ENCODE data around the gene MCM9. TPM values are rescaled to one million over a fixed set of nuclear protein-coding genes. Genes with fewer than 3 reads are reported as not detected.

Gene MCM9
- total and polyA plus RNA-seq, 2 of the 4 experiments (the other 2 are of a cell fraction), result 3.5 to 7.2 TPM

- DNase-seq (no peak), ATAC-seq (ENCODE audit: low read depth) (no peak; the same call in 1 of the 2 replicates)
- H3K4me2 ChIP-seq (ENCODE audit: low read depth, low read length), result no peak overlapping the region
- no peak overlapping the region for H3K4me3 ChIP-seq (ENCODE audit: insufficient read depth, low read depth, low read length)
- H4K5ac ChIP-seq (ENCODE audit: low read depth, low read length), result no peak overlapping the region
- dilution Hi-C loops (cut with HindIII; ENCODE audit: low sequenced_read_pairs, unreplicated experiment), result no loop called here
- H3K9ac ChIP-seq (ENCODE audit: low read depth, low read length), result no peak overlapping the region
- H2AK5ac ChIP-seq (ENCODE audit: low read depth, low read length), result no peak overlapping the region
- no peak overlapping the region for H4K8ac ChIP-seq (ENCODE audit: low read depth in 2 of 2, low read length in 2 of 2)
- H4K91ac ChIP-seq (ENCODE audit: insufficient read depth, low read depth, low read length), result no peak overlapping the region
- no peaks in the 10 kb centered on the region for H3K36me3 ChIP-seq (ENCODE audit: control insufficient read depth, insufficient read depth, low read length)
- H2BK120ac ChIP-seq (ENCODE audit: low read depth, low read length), result no peak overlapping the region
- no peak overlapping the region for H3K56ac ChIP-seq (ENCODE audit: extremely low read depth, insufficient read depth, low read length)
- H3K4ac ChIP-seq (ENCODE audit: low read depth, low read length), result no peak overlapping the region
- no peak overlapping the region for H3K14ac ChIP-seq (replicated peaks; ENCODE audit: low read depth, low read length)
- H2BK20ac ChIP-seq (ENCODE audit: low read depth, low read length), result no peak overlapping the region
- in situ Hi-C loops (cut with MboI; ENCODE audit: low sequenced_read_pairs), result no loop called here
- no CpG with 5 or more reads among the region's 4 CpGs for WGBS, 2 experiments (ENCODE audit: extremely low coverage in 2 of 2, insufficient read length in 1 of 2)
- H2AFZ ChIP-seq (replicated peaks; ENCODE audit: low read length, poor library complexity), result no peak overlapping the region
- no peaks in the 10 kb centered on the region for H3K27me3 ChIP-seq (ENCODE audit: control insufficient read depth, insufficient read depth, low read length)
- intact Hi-C loops (cut with micrococcal nuclease), result no loop called here
- no TSS peak for BruUV-seq (replicated peaks)
- peaks cover 3 to 4% of the 10 kb centered on the region in 2 experiments; a peak in 1 of 4 replicates for H3K79me1 ChIP-seq (ENCODE audit: low read depth in 1 of 2, low read length in 2 of 2)
- H2BK5ac ChIP-seq (ENCODE audit: low read depth, low read length, poor library complexity, severe bottlenecking), result no peak overlapping the region
- H3K27ac ChIP-seq (ENCODE audit: insufficient read depth, low read length), result no peak overlapping the region
- TF ChIP-seq CHD1 (IDR thresholded peaks at IDR 0.05; ENCODE audit: low read depth, low read length) (no peak), MXI1 (IDR thresholded peaks at IDR 0.05; ENCODE audit: borderline replicate concordance, low read depth, low read length) (no peak), POLR2A (IDR thresholded peaks at IDR 0.05; ENCODE audit: low read depth, low read length) (no peak), RCOR1 (IDR thresholded peaks at IDR 0.05; ENCODE audit: insufficient replicate concordance, low read length) (no peak), BHLHE40 (IDR thresholded peaks at IDR 0.05; ENCODE audit: low read depth, low read length) (no peak), MAZ (IDR thresholded peaks at IDR 0.05; ENCODE audit: borderline replicate concordance, low read depth, low read length) (no peak), MAFK (IDR thresholded peaks at IDR 0.05; ENCODE audit: low read depth, low read length) (no peak), RAD21 (IDR thresholded peaks at IDR 0.05; ENCODE audit: low read length) (no peak), USF2 (IDR thresholded peaks at IDR 0.05; ENCODE audit: low read depth, low read length) (no peak), CTCF (conservative IDR thresholded peaks at IDR 0.05; ENCODE audit: low read depth, low read length) (no peak), CEBPB (IDR thresholded peaks at IDR 0.05; ENCODE audit: low read depth, low read length) (no peak), SMC3 (IDR thresholded peaks at IDR 0.05; ENCODE audit: low read depth, low read length) (no peak), RFX5 (IDR thresholded peaks at IDR 0.05; ENCODE audit: low read depth, low read length) (no peak), FOS (IDR thresholded peaks at IDR 0.05; ENCODE audit: low read depth, low read length) (no peak), NFE2L2 (IDR thresholded peaks at IDR 0.05; ENCODE audit: low read depth, low read length) (no peak), ELK1 (IDR thresholded peaks at IDR 0.05; ENCODE audit: borderline replicate concordance, low read depth, low read length) (no peak)
- H4K20me1 ChIP-seq (ENCODE audit: insufficient read depth, low read length), result no peaks in the 10 kb centered on the region
- ChIA-PET POLR2A (ENCODE audit: unreplicated experiment) (no interaction called here), CTCF (interaction anchor here (1.0 kb wide), 1 partner anchor 9 kb away, joined by 3 read pairs; no protein-coding TSS in a partner anchor)
- H3K23ac ChIP-seq (ENCODE audit: low read depth, low read length), result no peak overlapping the region
- no peaks in the 10 kb centered on the region for H3K4me1 ChIP-seq (ENCODE audit: control insufficient read depth, insufficient read depth, low read length)
- H3K9me3 ChIP-seq (ENCODE audit: control insufficient read depth, insufficient read depth, low read length), result no peaks in the 10 kb centered on the region
- no peak overlapping the region for H3K18ac ChIP-seq (ENCODE audit: low read depth, low read length)
- H2AK9ac ChIP-seq (replicated peaks; ENCODE audit: low read depth, low read length, poor library complexity), result no peak overlapping the region
- H3K9me1 ChIP-seq (ENCODE audit: insufficient read depth, low read length), result peaks cover 2% of the 10 kb centered on the region; the same call in 1 of the 2 replicates
- no peak overlapping the region for H2BK15ac ChIP-seq (ENCODE audit: low read depth, low read length)
Measured at GRCh38 chr6:118856301-118856700, 78.7 kb downstream of the MCM9 start.

Measured in IMR-90 (cell line).